ENCODE data around the gene SEC31A. TPM values are rescaled to one million over a fixed set of nuclear protein-coding genes. Genes with fewer than 3 reads are reported as not detected.
A peak's percentile ranks its signal among the peaks of the same experiment; 100 is the strongest.
"Not testable (repeated sequence)": the region's sequence is repeated elsewhere in the genome, so short reads cannot be mapped to it uniquely, and the experiment has no call there.

SEC31A gene
- 100 to 1,000 TPM in 1 of 2 donors, 10 to 100 TPM in 1; 82.6 to 124 TPM for total RNA-seq

- H3K27me3 Mint-ChIP-seq = no peaks in the 10 kb centered on the region
- H3K9me3 Mint-ChIP-seq = no peaks in the 10 kb centered on the region
- ATAC-seq (replicated peaks) = peak; percentile 95
- peak within 1 kb of the TSS; percentile 94 for H3K27ac Mint-ChIP-seq
- peaks cover 27% of the 10 kb centered on the region for H3K36me3 Mint-ChIP-seq (ENCODE audit: low read depth)
- H3K4me3 Mint-ChIP-seq = peak within 1 kb of the TSS; percentile 95
- H3K4me1 Mint-ChIP-seq = peaks cover 12% of the 10 kb centered on the region
Measured at GRCh38 chr4:82890901-82891706, at the start of gene SEC31A. Gene SEC31A (minus strand): TSS chr4:82891153. CDS start chr4:82881936, 9,217 bp downstream.

GRCh38 chr4:82939414-82939813 lies 48.5 kb upstream of the SEC31A start:
- no peaks in the 10 kb centered on the region for H3K9me3 Mint-ChIP-seq
- H3K4me3 Mint-ChIP-seq = no peak overlapping the region
- H3K36me3 Mint-ChIP-seq (ENCODE audit: low read depth) = peaks cover 92% of the 10 kb centered on the region
- H3K27ac Mint-ChIP-seq = no peak overlapping the region
- no peaks in the 10 kb centered on the region for H3K27me3 Mint-ChIP-seq
- H3K4me1 Mint-ChIP-seq = peaks cover 6% of the 10 kb centered on the region
- no peak for ATAC-seq (replicated peaks)

GRCh38 chr4:82934441-82934840 lies 43.5 kb upstream of the SEC31A start:
- Mint-ChIP-seq H3K36me3 (ENCODE audit: low read depth) (peaks cover 86% of the 10 kb centered on the region), H3K27ac (no peak overlapping the region), H3K27me3 (no peaks in the 10 kb centered on the region), H3K4me3 (no peak overlapping the region), H3K9me3 (no peaks in the 10 kb centered on the region), H3K4me1 (no peaks in the 10 kb centered on the region)
- no peak for ATAC-seq (replicated peaks)

GRCh38 chr4:82930848-82931755 lies 40.1 kb upstream of the SEC31A start:
- ATAC-seq (replicated peaks) = no peak
- Mint-ChIP-seq H3K36me3 (ENCODE audit: low read depth) (peaks cover 73% of the 10 kb centered on the region), H3K27me3 (no peaks in the 10 kb centered on the region), H3K4me1 (no peaks in the 10 kb centered on the region), H3K4me3 (no peak overlapping the region), H3K27ac (no peak overlapping the region), H3K9me3 (no peaks in the 10 kb centered on the region)

- Mint-ChIP-seq H3K4me3 (no peak overlapping the region), H3K36me3 (ENCODE audit: low read depth) (peaks cover 21% of the 10 kb centered on the region), H3K9me3 (no peaks in the 10 kb centered on the region), H3K27me3 (no peaks in the 10 kb centered on the region), H3K4me1 (no peaks in the 10 kb centered on the region), H3K27ac (no peak overlapping the region)
- no peak for ATAC-seq (replicated peaks)
Measured at GRCh38 chr4:82921795-82922194, 30.8 kb upstream of the SEC31A start.

GRCh38 chr4:82919386-82919785 lies 28.4 kb upstream of the SEC31A start:
- Mint-ChIP-seq H3K9me3 (no peaks in the 10 kb centered on the region), H3K4me1 (no peaks in the 10 kb centered on the region), H3K27ac (no peak overlapping the region), H3K36me3 (ENCODE audit: low read depth) (peaks cover 13% of the 10 kb centered on the region), H3K27me3 (no peaks in the 10 kb centered on the region), H3K4me3 (no peak overlapping the region)
- ATAC-seq (replicated peaks) = no peak

- H3K27me3 Mint-ChIP-seq = no peaks in the 10 kb centered on the region
- no peak overlapping the region for H3K27ac Mint-ChIP-seq
- no peaks in the 10 kb centered on the region for H3K9me3 Mint-ChIP-seq
- ATAC-seq (replicated peaks) = no peak
- peaks cover 12% of the 10 kb centered on the region for H3K36me3 Mint-ChIP-seq (ENCODE audit: low read depth)
- no peak overlapping the region for H3K4me3 Mint-ChIP-seq
- H3K4me1 Mint-ChIP-seq = no peaks in the 10 kb centered on the region
Measured at GRCh38 chr4:82918091-82918490, 27.1 kb upstream of the SEC31A start.

- H3K9me3 Mint-ChIP-seq; H3K27me3 Mint-ChIP-seq; ATAC-seq (replicated peaks); H3K4me3 Mint-ChIP-seq; H3K4me1 Mint-ChIP-seq; H3K27ac Mint-ChIP-seq: not testable (repeated sequence)
- peaks cover 12% of the 10 kb centered on the region for H3K36me3 Mint-ChIP-seq (ENCODE audit: low read depth)
Measured at GRCh38 chr4:82913968-82914367, 23.0 kb upstream of the SEC31A start.

- Mint-ChIP-seq H3K27me3 (no peaks in the 10 kb centered on the region), H3K9me3 (no peaks in the 10 kb centered on the region), H3K4me3 (no peak overlapping the region), H3K4me1 (no peaks in the 10 kb centered on the region), H3K36me3 (ENCODE audit: low read depth) (peaks cover 12% of the 10 kb centered on the region), H3K27ac (no peak overlapping the region)
- no peak for ATAC-seq (replicated peaks)
Measured at GRCh38 chr4:82913305-82913704, 22.4 kb upstream of the SEC31A start.

- H3K4me3 Mint-ChIP-seq = no peak overlapping the region
- peaks cover 8% of the 10 kb centered on the region for H3K4me1 Mint-ChIP-seq
- no peak overlapping the region for H3K27ac Mint-ChIP-seq
- no peaks in the 10 kb centered on the region for H3K9me3 Mint-ChIP-seq
- peaks cover 5% of the 10 kb centered on the region for H3K36me3 Mint-ChIP-seq (ENCODE audit: low read depth)
- H3K27me3 Mint-ChIP-seq = no peaks in the 10 kb centered on the region
- no peak for ATAC-seq (replicated peaks)
Measured at GRCh38 chr4:82909326-82909725, 18.4 kb upstream of the SEC31A start.

- Mint-ChIP-seq H3K27ac (no peak overlapping the region), H3K36me3 (ENCODE audit: low read depth) (peaks cover 5% of the 10 kb centered on the region), H3K27me3 (no peaks in the 10 kb centered on the region), H3K4me3 (peak overlapping the region; percentile 34), H3K4me1 (peaks cover 14% of the 10 kb centered on the region), H3K9me3 (no peaks in the 10 kb centered on the region)
- ATAC-seq (replicated peaks) = no peak
Measured at GRCh38 chr4:82906469-82906868, 15.5 kb upstream of the SEC31A start.

GRCh38 chr4:82905205-82905604 lies 14.3 kb upstream of the SEC31A start:
- Mint-ChIP-seq H3K9me3 (no peaks in the 10 kb centered on the region), H3K36me3 (ENCODE audit: low read depth) (peaks cover 5% of the 10 kb centered on the region), H3K4me1 (peaks cover 14% of the 10 kb centered on the region), H3K27me3 (no peaks in the 10 kb centered on the region), H3K27ac (peak overlapping the region; percentile 9), H3K4me3 (peak overlapping the region; percentile 34)
- peak; percentile 49 for ATAC-seq (replicated peaks)

- no peaks in the 10 kb centered on the region for H3K27me3 Mint-ChIP-seq
- ATAC-seq (replicated peaks) = peak; percentile 13
- H3K4me1 Mint-ChIP-seq = peaks cover 14% of the 10 kb centered on the region
- peaks cover 5% of the 10 kb centered on the region for H3K36me3 Mint-ChIP-seq (ENCODE audit: low read depth)
- H3K27ac Mint-ChIP-seq = peak overlapping the region; percentile 74
- H3K4me3 Mint-ChIP-seq = peak overlapping the region; percentile 52
- no peaks in the 10 kb centered on the region for H3K9me3 Mint-ChIP-seq
Measured at GRCh38 chr4:82903737-82904136, 12.8 kb upstream of the SEC31A start.

GRCh38 chr4:82901183-82901718 lies 10.3 kb upstream of the SEC31A start:
- ATAC-seq (replicated peaks) = no peak
- Mint-ChIP-seq H3K4me3 (no peak overlapping the region), H3K4me1 (peaks cover 28% of the 10 kb centered on the region), H3K9me3 (no peaks in the 10 kb centered on the region), H3K27me3 (no peaks in the 10 kb centered on the region), H3K27ac (no peak overlapping the region), H3K36me3 (ENCODE audit: low read depth) (no peaks in the 10 kb centered on the region)

Data from activated T-helper 17 cell treated with anti-CD3 and anti-CD28 coated beads, Interleukin-2, amount 50 U/mL, for 72 hours (primary cell).